Activated naive CD4-positive, alpha-beta T cell treated with anti-CD3 and anti-CD28 coated beads, Interleukin-2, amount 50 U/mL, for 24 hours (primary cell): Measurements from ENCODE around the gene PRDM16.

Experiments used
- H3K27ac Mint-ChIP-seq: one replicate; pipeline ENCODE4 v1.8.0; 2021; ENCODE audit warnings: mild to moderate bottlenecking, mixed read lengths
- H3K27me3 Mint-ChIP-seq: one replicate; pipeline ENCODE4 v1.8.0; 2021; ENCODE audit warnings: mixed read lengths
- H3K36me3 Mint-ChIP-seq: one replicate; pipeline ENCODE4 v1.8.0; 2021; ENCODE audit warnings: mixed read lengths
- H3K4me1 Mint-ChIP-seq: one replicate; pipeline ENCODE4 v1.8.0; 2021; ENCODE audit warnings: mixed read lengths
- H3K4me3 Mint-ChIP-seq: one replicate; pipeline ENCODE4 v1.8.0; 2021; ENCODE audit warnings: mild to moderate bottlenecking, mixed read lengths
- H3K9me3 Mint-ChIP-seq: one replicate; pipeline ENCODE4 v1.8.0; 2021; ENCODE audit warnings: mixed read lengths

The PRDM16 gene

DNA sequence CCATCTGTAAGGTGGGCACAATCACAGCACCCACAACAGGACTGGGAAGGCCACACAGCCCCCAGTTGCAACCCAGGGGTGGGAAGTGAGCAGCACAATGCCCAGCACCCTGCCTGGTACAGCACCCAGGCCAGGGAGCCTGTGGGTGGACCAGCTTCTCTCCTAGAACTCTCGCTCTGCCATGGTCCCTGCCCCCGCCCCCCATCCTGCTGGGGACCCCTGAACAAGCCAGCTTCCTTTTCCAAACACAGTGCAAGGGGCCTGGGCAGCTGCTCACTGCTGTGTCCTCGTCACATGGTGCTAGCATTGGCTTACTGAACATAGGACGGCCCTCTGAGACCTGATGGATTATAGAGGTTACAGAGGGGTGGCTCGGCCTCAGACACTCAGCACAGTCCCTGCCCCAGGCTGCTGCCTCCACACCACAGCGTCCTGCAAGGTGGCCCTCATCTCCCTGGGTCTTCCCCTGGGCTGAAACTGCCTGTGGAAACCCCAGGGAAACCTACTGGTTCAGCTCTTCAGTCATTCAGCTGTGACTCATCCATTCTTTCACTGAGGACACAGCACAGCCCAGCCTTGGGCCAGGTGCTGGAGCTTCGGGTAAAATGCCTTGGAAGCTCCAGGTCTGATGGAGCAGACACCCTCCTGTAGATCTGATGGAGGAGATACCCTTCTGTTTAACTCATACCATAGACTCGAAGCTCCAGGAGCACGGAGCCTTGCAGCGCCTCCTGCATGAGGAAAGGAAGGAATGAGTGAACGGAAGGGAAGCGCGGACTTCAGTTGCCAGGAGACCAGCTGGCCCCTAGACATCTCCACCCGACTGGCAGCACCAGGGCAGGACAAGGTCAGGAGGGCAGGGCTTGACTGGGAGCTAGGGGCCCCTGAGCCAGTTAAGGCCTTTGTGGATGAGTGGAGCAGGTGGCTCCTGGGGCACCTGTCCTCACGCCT, 8.1 kb upstream of the PRDM16 start:
- H3K27ac Mint-ChIP-seq: no peak overlapping the region
- peaks cover 2% of the 10 kb centered on the region for H3K27me3 Mint-ChIP-seq
- no peak overlapping the region for H3K4me3 Mint-ChIP-seq
- no peaks in the 10 kb centered on the region for H3K9me3 Mint-ChIP-seq
- no peaks in the 10 kb centered on the region for H3K4me1 Mint-ChIP-seq
- H3K36me3 Mint-ChIP-seq: no peaks in the 10 kb centered on the region

GRCh38 chr1:3061566-3061965, 7.4 kb upstream of the PRDM16 start:
- peaks cover 2% of the 10 kb centered on the region for H3K27me3 Mint-ChIP-seq
- no peak overlapping the region for H3K4me3 Mint-ChIP-seq
- no peak overlapping the region for H3K27ac Mint-ChIP-seq
- no peaks in the 10 kb centered on the region for H3K4me1 Mint-ChIP-seq
- H3K9me3 Mint-ChIP-seq: no peaks in the 10 kb centered on the region
- no peaks in the 10 kb centered on the region for H3K36me3 Mint-ChIP-seq

DNA sequence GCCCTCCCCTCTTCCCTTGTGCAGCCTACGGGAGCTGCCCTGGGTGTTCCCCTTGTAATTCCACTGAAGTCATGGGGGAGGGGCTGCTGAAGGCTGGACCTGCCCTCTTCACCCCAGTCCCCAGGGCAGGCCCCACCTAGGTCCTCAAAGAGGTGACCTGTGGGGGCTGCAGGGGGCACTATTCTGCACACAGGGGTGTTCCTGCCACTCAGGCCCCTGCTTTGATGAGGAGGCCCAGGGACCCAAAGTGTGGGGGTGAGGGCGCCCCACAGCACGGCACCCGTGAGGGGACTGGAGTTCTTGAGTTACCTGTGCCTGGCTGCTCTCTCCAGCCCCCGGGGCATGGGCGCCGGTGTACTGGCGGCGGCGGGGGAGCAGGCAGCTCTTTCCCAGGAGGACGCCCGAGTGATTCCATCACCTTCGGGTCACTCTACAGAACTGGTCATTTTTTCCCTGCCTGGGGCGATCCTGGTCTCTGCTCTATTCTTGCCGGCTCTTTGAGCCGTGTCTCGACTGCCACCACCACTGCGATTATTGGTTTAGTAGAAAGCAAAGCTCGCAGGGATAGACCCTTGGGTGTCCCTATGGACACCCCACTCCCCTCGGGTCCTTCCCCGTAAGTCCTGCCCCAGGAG, 6.9 kb upstream of the PRDM16 start:
- Mint-ChIP-seq H3K9me3 (no peaks in the 10 kb centered on the region), H3K36me3 (no peaks in the 10 kb centered on the region), H3K4me1 (no peaks in the 10 kb centered on the region), H3K27me3 (peaks cover 2% of the 10 kb centered on the region), H3K4me3 (no peak overlapping the region), H3K27ac (no peak overlapping the region)

DNA sequence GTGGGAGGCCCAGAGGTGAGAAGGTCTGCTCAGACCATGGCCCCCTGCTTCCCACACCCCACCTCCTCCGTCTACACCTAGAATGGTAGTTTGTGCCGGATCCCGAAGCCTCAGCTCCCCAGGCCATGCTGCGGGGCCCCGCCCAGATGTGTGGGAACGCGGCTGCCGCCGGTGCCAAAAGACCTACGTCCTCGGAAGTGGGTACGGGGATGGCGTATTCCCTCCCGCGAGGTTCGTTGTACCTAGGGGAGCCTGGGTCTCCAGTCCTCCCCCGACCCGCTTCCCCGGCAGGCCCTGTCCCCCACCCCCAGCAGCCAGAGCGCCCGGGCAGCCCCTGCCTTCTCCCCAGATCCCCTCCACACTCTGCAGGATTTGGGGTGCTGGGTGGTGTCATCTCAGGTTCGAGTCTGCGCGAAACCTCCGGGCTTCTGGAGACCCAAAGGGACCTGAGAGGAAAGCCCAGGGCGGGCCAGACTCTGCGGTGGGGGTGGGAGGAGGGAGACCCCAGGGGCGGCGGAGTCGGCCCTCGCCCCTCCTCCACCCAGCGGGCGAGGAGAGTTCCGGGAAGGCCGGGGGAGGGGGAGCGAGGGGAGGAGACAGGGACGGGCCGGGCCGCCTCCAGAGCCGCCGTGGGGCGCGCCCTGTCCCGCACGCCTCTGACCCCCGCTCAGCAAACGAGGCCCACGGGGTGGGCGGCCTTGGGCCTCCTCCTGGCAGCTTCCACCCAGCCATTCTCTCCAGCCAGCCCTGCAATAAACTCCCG, 6.2 kb upstream of the PRDM16 start:
- Mint-ChIP-seq H3K36me3 (no peaks in the 10 kb centered on the region), H3K4me1 (no peaks in the 10 kb centered on the region), H3K27me3 (peaks cover 2% of the 10 kb centered on the region), H3K27ac (no peak overlapping the region), H3K9me3 (no peaks in the 10 kb centered on the region), H3K4me3 (no peak overlapping the region)

- H3K27ac Mint-ChIP-seq: no peak overlapping the region
- no peak overlapping the region for H3K4me3 Mint-ChIP-seq
- no peaks in the 10 kb centered on the region for H3K4me1 Mint-ChIP-seq
- H3K36me3 Mint-ChIP-seq: no peaks in the 10 kb centered on the region
- H3K27me3 Mint-ChIP-seq: peaks cover 2% of the 10 kb centered on the region
- no peaks in the 10 kb centered on the region for H3K9me3 Mint-ChIP-seq
These were observed 5.4 kb upstream of the PRDM16 start for GRCh38 chr1:3063379-3064295.

GRCh38 chr1:3064296-3064850, 4.6 kb upstream of the PRDM16 start:
- H3K27ac Mint-ChIP-seq: no peak overlapping the region
- no peaks in the 10 kb centered on the region for H3K36me3 Mint-ChIP-seq
- H3K4me3 Mint-ChIP-seq: no peak overlapping the region

GRCh38 chr1:3064901-3065300, 4.1 kb upstream of the PRDM16 start:
- H3K4me1 Mint-ChIP-seq: peaks cover 3% of the 10 kb centered on the region

More at GRCh38 chr1:3064296-3064850, 4.6 kb upstream of the PRDM16 start:
- peaks cover 4% of the 10 kb centered on the region for H3K27me3 Mint-ChIP-seq
- peaks cover 3% of the 10 kb centered on the region for H3K4me1 Mint-ChIP-seq
- H3K9me3 Mint-ChIP-seq: no peaks in the 10 kb centered on the region

GRCh38 chr1:3065396-3065795, 3.6 kb upstream of the PRDM16 start:
- Mint-ChIP-seq H3K9me3 (no peaks in the 10 kb centered on the region), H3K4me1 (peaks cover 3% of the 10 kb centered on the region), H3K27ac (no peak overlapping the region), H3K27me3 (peaks cover 4% of the 10 kb centered on the region), H3K36me3 (no peaks in the 10 kb centered on the region), H3K4me3 (no peak overlapping the region)

More at GRCh38 chr1:3064901-3065300, 4.1 kb upstream of the PRDM16 start:
- Mint-ChIP-seq H3K27me3 (peaks cover 4% of the 10 kb centered on the region), H3K4me3 (no peak overlapping the region), H3K36me3 (no peaks in the 10 kb centered on the region), H3K9me3 (no peaks in the 10 kb centered on the region), H3K27ac (no peak overlapping the region)

DNA sequence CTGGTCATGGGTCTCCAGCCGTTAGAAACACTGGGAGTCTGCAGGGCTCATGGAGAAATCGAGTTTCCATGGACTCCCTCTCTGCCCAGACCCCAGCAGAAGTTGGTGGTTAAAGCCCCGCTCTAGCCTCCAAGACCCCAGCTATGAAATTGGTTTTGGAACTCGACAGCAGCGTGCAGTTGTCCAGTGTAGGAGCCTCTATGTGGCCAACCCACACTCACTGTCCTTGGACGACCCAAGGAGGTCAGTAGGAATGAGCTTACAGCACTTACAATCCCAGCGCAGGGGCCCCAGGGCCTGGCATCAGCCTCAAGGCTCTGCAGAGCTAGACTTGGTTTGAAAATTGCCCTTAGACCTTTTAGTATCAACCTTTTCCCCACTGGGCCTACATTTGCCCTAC, 3.2 kb upstream of the PRDM16 start:
- H3K36me3 Mint-ChIP-seq: no peaks in the 10 kb centered on the region
- peaks cover 4% of the 10 kb centered on the region for H3K27me3 Mint-ChIP-seq
- H3K4me1 Mint-ChIP-seq: peaks cover 3% of the 10 kb centered on the region
- H3K9me3 Mint-ChIP-seq: no peaks in the 10 kb centered on the region
- no peak overlapping the region for H3K4me3 Mint-ChIP-seq
- H3K27ac Mint-ChIP-seq: no peak overlapping the region

- H3K4me1 Mint-ChIP-seq: peaks cover 3% of the 10 kb centered on the region
- H3K27me3 Mint-ChIP-seq: peaks cover 4% of the 10 kb centered on the region
- H3K9me3 Mint-ChIP-seq: no peaks in the 10 kb centered on the region
- no peak overlapping the region for H3K27ac Mint-ChIP-seq
- no peak overlapping the region for H3K4me3 Mint-ChIP-seq
- H3K36me3 Mint-ChIP-seq: no peaks in the 10 kb centered on the region
These were observed 2.7 kb upstream of the PRDM16 start for GRCh38 chr1:3066250-3066711.

DNA sequence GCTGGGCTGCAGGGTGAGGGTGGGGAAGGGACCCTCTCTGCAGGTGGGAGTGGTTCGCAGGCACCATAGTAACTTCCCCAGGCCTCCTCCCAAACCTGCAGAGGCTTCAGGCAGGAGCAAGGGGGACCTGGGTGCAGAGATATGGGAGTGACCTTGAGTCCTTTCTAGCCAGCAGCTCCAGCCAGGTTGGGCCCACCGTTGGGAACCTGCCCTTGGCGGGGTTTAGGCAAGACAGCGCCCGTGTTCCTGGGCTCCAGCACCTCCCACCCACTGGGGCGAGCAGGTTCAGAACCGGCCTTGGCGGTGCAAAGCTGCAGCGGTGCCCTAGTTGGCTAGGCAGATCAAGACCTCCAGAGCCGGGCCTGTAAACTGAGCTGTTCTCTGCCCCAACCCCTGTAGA, 2.2 kb upstream of the PRDM16 start:
- Mint-ChIP-seq H3K4me1 (peaks cover 3% of the 10 kb centered on the region), H3K27ac (no peak overlapping the region), H3K27me3 (peaks cover 7% of the 10 kb centered on the region), H3K4me3 (no peak overlapping the region), H3K36me3 (no peaks in the 10 kb centered on the region), H3K9me3 (no peaks in the 10 kb centered on the region)

DNA sequence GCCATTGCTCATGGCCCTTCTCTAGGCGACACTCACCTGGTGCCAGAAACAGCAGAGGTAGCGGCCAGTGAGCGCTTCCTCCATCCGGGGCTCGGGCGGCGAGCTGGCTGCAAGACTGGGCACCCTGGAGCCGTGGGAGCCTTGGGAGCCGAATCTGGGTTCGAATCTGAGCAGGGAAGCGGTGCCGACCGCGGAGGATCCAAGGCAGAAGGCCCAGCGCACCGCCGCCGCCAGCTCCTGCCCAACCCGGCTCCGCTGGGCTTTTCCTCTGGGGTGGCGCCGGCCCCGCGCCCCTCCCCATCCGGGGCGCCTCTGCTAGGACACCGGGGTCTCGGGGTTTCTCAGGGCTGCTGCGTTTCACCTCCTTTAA, 1.7 kb upstream of the PRDM16 start:
- no peak overlapping the region for H3K27ac Mint-ChIP-seq
- peaks cover 10% of the 10 kb centered on the region for H3K27me3 Mint-ChIP-seq
- H3K4me3 Mint-ChIP-seq: peak overlapping the region; percentile 30
- H3K36me3 Mint-ChIP-seq: no peaks in the 10 kb centered on the region
- H3K9me3 Mint-ChIP-seq: no peaks in the 10 kb centered on the region
- H3K4me1 Mint-ChIP-seq: peaks cover 3% of the 10 kb centered on the region

GRCh38 chr1:3067671-3068563, 1.1 kb upstream of the PRDM16 start:
- Mint-ChIP-seq H3K4me3 (no peak overlapping the region), H3K4me1 (peaks cover 3% of the 10 kb centered on the region), H3K9me3 (no peaks in the 10 kb centered on the region), H3K27ac (no peak overlapping the region), H3K36me3 (no peaks in the 10 kb centered on the region), H3K27me3 (peaks cover 11% of the 10 kb centered on the region)
